Measurements from ENCODE around the gene TFCP2. TPM values are rescaled to one million over a fixed set of nuclear protein-coding genes. Genes with fewer than 3 reads are reported as not detected.

Gene TFCP2
- total RNA-seq, 4 donors from 2014 or later = 12.3 to 16.6 (median 14.2) TPM

- Histone ChIP-seq H3K27me3 (no peaks in the 10 kb centered on the region), H3K36me3 (peaks cover 0 to 71% of the 10 kb centered on the region in 2 donors), H3K27ac (no peak overlapping the region), H3K9me3 (no peaks in the 10 kb centered on the region), H3K4me3 (no peak overlapping the region), H3K4me1 (no peaks in the 10 kb centered on the region)
- no peak for ATAC-seq
- WGBS, 2 donors (ENCODE audit: low coverage in 1 of 2) = 85 to 95% methylated on average over 7 to 9 of the region's 9 CpGs
- no peak for TF ChIP-seq CTCF (IDR thresholded peaks at IDR 0.05)
- TF ChIP-seq POLR2A (IDR thresholded peaks at IDR 0.05) = no peak
- TF ChIP-seq POLR2AphosphoS5 (IDR thresholded peaks at IDR 0.05) = no peak
- TF ChIP-seq EP300 (IDR thresholded peaks at IDR 0.05) = no peak
Measured at GRCh38 chr12:51200806-51201205, 27.9 kb upstream of the TFCP2 start.

- Histone ChIP-seq H3K4me1 (no peaks in the 10 kb centered on the region), H3K9me3 (no peaks in the 10 kb centered on the region), H3K4me3 (no peak overlapping the region), H3K36me3 (peaks cover 0 to 77% of the 10 kb centered on the region in 2 donors), H3K27ac (no peak overlapping the region), H3K27me3 (no peaks in the 10 kb centered on the region)
- 86 to 93% methylated on average over 2 of the region's 7 CpGs for WGBS, 2 donors (ENCODE audit: low coverage in 1 of 2)
- TF ChIP-seq POLR2AphosphoS5 (IDR thresholded peaks at IDR 0.05) (no peak), POLR2A (IDR thresholded peaks at IDR 0.05) (no peak), CTCF (IDR thresholded peaks at IDR 0.05) (no peak), EP300 (IDR thresholded peaks at IDR 0.05) (no peak)
- no peak for ATAC-seq
Measured at GRCh38 chr12:51200156-51200555, 27.2 kb upstream of the TFCP2 start.

GRCh38 chr12:51199366-51199945, 26.5 kb upstream of the TFCP2 start:
- no peak for TF ChIP-seq CTCF (IDR thresholded peaks at IDR 0.05)
- TF ChIP-seq POLR2AphosphoS5 (IDR thresholded peaks at IDR 0.05) = no peak
- TF ChIP-seq EP300 (IDR thresholded peaks at IDR 0.05) = no peak
- TF ChIP-seq POLR2A (IDR thresholded peaks at IDR 0.05) = no peak
- ATAC-seq = no peak
- Histone ChIP-seq H3K4me1 (no peaks in the 10 kb centered on the region), H3K9me3 (no peaks in the 10 kb centered on the region), H3K4me3 (no peak overlapping the region), H3K27ac (no peak overlapping the region), H3K36me3 (peaks cover 0 to 84% of the 10 kb centered on the region in 2 donors), H3K27me3 (no peaks in the 10 kb centered on the region)
- 50% methylated on average over 1 of the region's 10 CpGs; no CpG with 5 or more reads in 1 of the 2 donors for WGBS, 2 donors (ENCODE audit: low coverage in 1 of 2)

- H3K27me3 ChIP-seq = no peaks in the 10 kb centered on the region
- ATAC-seq = no peak
- H3K27ac ChIP-seq = no peak overlapping the region
- no peak overlapping the region for H3K4me3 ChIP-seq
- H3K4me1 ChIP-seq = no peaks in the 10 kb centered on the region
- peaks cover 0 to 87% of the 10 kb centered on the region in 2 donors for H3K36me3 ChIP-seq
- H3K9me3 ChIP-seq = no peaks in the 10 kb centered on the region
- no peak for TF ChIP-seq POLR2A (IDR thresholded peaks at IDR 0.05)
- no peak for TF ChIP-seq EP300 (IDR thresholded peaks at IDR 0.05)
- TF ChIP-seq CTCF (IDR thresholded peaks at IDR 0.05) = no peak
- TF ChIP-seq POLR2AphosphoS5 (IDR thresholded peaks at IDR 0.05) = no peak
- 85 to 89% methylated on average over 6 to 11 of the region's 16 CpGs for WGBS, 2 donors (ENCODE audit: low coverage in 1 of 2)
Measured at GRCh38 chr12:51198568-51199365, 25.8 kb upstream of the TFCP2 start.
